PFSK-1 (cell line): Measurements from ENCODE around the gene RREB1.

Source experiments
- FOXP2 ChIP-seq: optimal IDR thresholded peaks from 2 replicates; pipeline ENCODE3; 2011; ENCODE audit warnings: borderline replicate concordance, control low read depth, inconsistent platforms; ENCODE audit not compliant: insufficient read depth; ENCODE audit errors: extremely low read length, extremely low read depth
- POLR2AphosphoS5 ChIP-seq: IDR thresholded peaks from 2 replicates; pipeline ENCODE4 v1.6.1; 2012; ENCODE audit warnings: low read depth, mild to moderate bottlenecking, control low read depth, low read length, moderate library complexity
- SIN3A ChIP-seq: IDR thresholded peaks from 2 replicates; pipeline ENCODE4 v1.6.1; 2012; ENCODE audit warnings: mild to moderate bottlenecking, low read length, moderate library complexity, borderline replicate concordance; ENCODE audit not compliant: insufficient read depth
- TAF1 ChIP-seq: IDR thresholded peaks from 2 replicates; pipeline ENCODE4 v1.6.1; 2012; ENCODE audit warnings: low read length, control low read depth, borderline replicate concordance; ENCODE audit not compliant: insufficient read depth
- TF ChIP-seq, protein P1 (sequence below), 2 experiments: IDR thresholded peaks; 2 replicates each; pipeline versions ENCODE4 v1.6.1 to v1.8.0; 2011 to 2012; ENCODE audit warnings: low read depth in 2 of 2, low read length in 2 of 2, control low read depth in 1 of 2, inconsistent platforms in 1 of 2, mild to moderate bottlenecking in 1 of 2, moderate library complexity in 1 of 2; ENCODE audit not compliant: insufficient read depth in 1 of 2

DNA sequence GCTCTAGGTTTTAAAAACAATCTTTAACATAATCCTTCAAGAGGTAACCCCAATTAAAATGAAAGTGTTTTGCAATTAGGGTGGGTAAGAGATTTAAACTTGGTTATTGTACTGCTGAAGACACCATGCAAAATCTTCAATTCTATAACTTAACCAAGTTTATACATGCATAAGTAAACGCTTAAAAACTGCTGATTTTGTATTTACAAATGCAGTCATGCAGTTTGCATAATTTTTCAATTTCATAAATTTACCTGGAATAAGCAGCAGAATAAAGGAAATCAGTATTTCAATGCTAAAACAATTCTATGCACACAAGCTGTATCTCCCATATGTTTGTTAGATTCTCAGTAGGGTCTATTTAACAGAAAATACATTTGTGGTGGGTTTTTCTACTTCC is 182.3 kb downstream of the RREB1 start:
- TF ChIP-seq, protein P1, sequence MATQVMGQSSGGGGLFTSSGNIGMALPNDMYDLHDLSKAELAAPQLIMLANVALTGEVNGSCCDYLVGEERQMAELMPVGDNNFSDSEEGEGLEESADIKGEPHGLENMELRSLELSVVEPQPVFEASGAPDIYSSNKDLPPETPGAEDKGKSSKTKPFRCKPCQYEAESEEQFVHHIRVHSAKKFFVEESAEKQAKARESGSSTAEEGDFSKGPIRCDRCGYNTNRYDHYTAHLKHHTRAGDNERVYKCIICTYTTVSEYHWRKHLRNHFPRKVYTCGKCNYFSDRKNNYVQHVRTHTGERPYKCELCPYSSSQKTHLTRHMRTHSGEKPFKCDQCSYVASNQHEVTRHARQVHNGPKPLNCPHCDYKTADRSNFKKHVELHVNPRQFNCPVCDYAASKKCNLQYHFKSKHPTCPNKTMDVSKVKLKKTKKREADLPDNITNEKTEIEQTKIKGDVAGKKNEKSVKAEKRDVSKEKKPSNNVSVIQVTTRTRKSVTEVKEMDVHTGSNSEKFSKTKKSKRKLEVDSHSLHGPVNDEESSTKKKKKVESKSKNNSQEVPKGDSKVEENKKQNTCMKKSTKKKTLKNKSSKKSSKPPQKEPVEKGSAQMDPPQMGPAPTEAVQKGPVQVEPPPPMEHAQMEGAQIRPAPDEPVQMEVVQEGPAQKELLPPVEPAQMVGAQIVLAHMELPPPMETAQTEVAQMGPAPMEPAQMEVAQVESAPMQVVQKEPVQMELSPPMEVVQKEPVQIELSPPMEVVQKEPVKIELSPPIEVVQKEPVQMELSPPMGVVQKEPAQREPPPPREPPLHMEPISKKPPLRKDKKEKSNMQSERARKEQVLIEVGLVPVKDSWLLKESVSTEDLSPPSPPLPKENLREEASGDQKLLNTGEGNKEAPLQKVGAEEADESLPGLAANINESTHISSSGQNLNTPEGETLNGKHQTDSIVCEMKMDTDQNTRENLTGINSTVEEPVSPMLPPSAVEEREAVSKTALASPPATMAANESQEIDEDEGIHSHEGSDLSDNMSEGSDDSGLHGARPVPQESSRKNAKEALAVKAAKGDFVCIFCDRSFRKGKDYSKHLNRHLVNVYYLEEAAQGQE (IDR thresholded peaks at IDR 0.05; ENCODE audit: insufficient read depth in 1 of 2, low read depth in 2 of 2, low read length in 2 of 2) = no peak
- TF ChIP-seq POLR2AphosphoS5 = no peak
- TF ChIP-seq TAF1 = no peak
- no peak for TF ChIP-seq FOXP2
- no peak for TF ChIP-seq SIN3A
